Neural cell (in vitro differentiated cells): Measurements from ENCODE around the gene SPRYD3.

Source experiments
- CTCF ChIP-seq: fragments of 450-650 bp; IDR thresholded peaks from 2 replicates; pipeline ENCODE4 v1.5.1; 2014; ENCODE audit warnings: antibody characterized with exemption, mild to moderate bottlenecking, moderate library complexity; ENCODE audit not compliant: poor library complexity, severe bottlenecking
- EP300 ChIP-seq: fragments of 450-650 bp; conservative IDR thresholded peaks from 2 replicates; pipeline ENCODE4 v1.6.1; 2014; ENCODE audit warnings: antibody characterized with exemption, mild to moderate bottlenecking, moderate library complexity; ENCODE audit not compliant: poor library complexity, severe bottlenecking
- EZH2 ChIP-seq: fragments of 200-600, 300-800 bp; shearing (Covaris generic), sonication (generic); IDR thresholded peaks from 2 replicates; pipeline ENCODE4 v1.6.1; 2014; ENCODE audit warnings: antibody characterized with exemption, low read length, borderline replicate concordance, mild to moderate bottlenecking; ENCODE audit not compliant: insufficient read depth, poor library complexity, severe bottlenecking
- MXI1 ChIP-seq: fragments of 450-650 bp; conservative IDR thresholded peaks from 2 replicates; pipeline ENCODE4 v1.6.1; 2014; ENCODE audit warnings: antibody characterized with exemption, mild to moderate bottlenecking; ENCODE audit not compliant: poor library complexity, severe bottlenecking
- POLR2AphosphoS5 ChIP-seq: IDR thresholded peaks from 2 replicates; pipeline ENCODE4 v1.6.1; 2012
- RAD21 ChIP-seq: fragments of 450-650 bp; conservative IDR thresholded peaks from 2 replicates; pipeline ENCODE4 v1.6.1; 2014; ENCODE audit warnings: antibody characterized with exemption, mild to moderate bottlenecking, moderate library complexity
- REST ChIP-seq: IDR thresholded peaks from 2 replicates; pipeline ENCODE4 v1.6.1; 2012; ENCODE audit warnings: borderline replicate concordance
- SMC3 ChIP-seq: fragments of 450-650 bp; conservative IDR thresholded peaks from 2 replicates; pipeline ENCODE4 v1.6.1; 2014; ENCODE audit warnings: antibody characterized with exemption, mild to moderate bottlenecking, moderate library complexity; ENCODE audit not compliant: poor library complexity
- TAF1 ChIP-seq: IDR thresholded peaks from 2 replicates; pipeline ENCODE4 v1.6.1; 2012; ENCODE audit warnings: low read depth

GRCh38 chr12:53107122-53107521 lies 27.9 kb upstream of the SPRYD3 start:
- TF ChIP-seq CTCF (no peak), EZH2 (no peak), TAF1 (no peak), POLR2AphosphoS5 (no peak), EP300 (no peak), RAD21 (no peak), REST (no peak), MXI1 (no peak), SMC3 (no peak)
